GM18520 (cell line): ENCODE results near the gene BCL2L13.
A peak's percentile ranks its signal among the peaks of the same experiment; 100 is the strongest.
"Not testable (repeated sequence)": the region's sequence is repeated elsewhere in the genome, so short reads cannot be mapped to it uniquely, and the experiment has no call there.

Source experiments
- ATAC-seq: cut with Tn5 transposase; IDR thresholded peaks from one replicate; pipeline ENCODE4 v1.9.1; 2021; ENCODE audit not compliant: unreplicated experiment

Gene BCL2L13

DNA sequence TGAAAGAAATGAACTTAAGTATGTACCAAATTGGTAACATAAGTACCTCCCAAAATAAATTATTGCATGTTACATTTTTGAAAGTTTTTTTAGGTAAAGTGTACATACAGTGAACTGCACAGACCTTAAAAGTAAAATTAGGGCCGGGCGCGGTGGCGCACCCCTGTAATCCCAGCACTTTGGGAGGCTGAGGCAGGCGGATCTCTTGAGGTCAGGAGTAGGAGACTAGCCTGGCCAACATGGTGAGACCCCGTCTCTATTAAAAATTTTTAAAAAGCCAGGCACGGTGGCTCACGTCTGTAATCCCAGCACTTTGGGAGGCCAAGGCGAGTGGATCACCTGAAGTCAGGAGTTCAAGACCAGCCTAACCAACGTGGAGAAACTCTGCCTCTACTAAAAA, 1.7 kb upstream of the BCL2L13 start:
- ATAC-seq, result not testable (repeated sequence)

- ATAC-seq, result no peak
Measured at GRCh38 chr22:17637490-17638181, 921 bp upstream of the BCL2L13 start.

GRCh38 chr22:17638182-17638431, 450 bp upstream of the BCL2L13 start:
- ATAC-seq, result peak; percentile 11

GRCh38 chr22:17639247-17639741, 737 bp downstream of the BCL2L13 start:
- no peak for ATAC-seq

DNA sequence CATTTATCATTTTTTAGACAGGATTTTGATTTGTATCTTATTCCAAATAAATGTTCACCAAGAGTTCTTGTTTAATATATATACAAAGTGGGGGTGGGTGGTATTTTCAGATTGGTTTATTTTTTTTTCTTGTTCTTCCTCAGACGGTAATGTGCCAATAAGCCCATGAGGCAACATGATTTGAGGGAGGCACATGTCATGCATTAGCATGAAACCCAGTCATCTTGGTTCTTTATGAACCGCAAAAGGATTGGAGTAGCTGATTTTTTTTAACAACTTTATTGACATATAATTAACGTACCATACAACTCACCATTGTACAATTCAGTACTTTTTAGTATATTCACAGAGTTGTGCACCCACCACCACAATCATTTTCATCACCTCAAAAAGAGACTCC, 2.7 kb downstream of the BCL2L13 start:
- no peak for ATAC-seq

GRCh38 chr22:17642357-17642756, 3.8 kb downstream of the BCL2L13 start:
- ATAC-seq, result not testable (repeated sequence)

DNA sequence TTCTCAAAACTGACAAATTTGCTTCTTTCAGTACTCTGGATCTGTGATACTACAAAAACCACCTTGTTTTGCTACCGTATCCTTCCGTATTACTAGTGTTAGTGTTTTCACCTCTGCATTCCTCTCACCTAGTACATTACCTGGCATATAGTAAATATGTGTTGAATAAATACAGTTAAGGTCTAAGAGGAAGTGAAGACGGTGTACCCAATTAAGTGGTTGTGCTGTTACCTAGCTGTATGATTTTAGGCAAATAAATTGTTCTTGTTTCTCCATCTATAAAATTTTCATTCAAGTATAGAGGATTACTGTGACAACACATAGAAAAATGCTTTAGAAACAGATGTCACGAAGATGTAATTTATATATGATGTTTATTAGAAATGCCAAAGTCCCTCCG, 8.9 kb downstream of the BCL2L13 start:
- no peak for ATAC-seq

DNA sequence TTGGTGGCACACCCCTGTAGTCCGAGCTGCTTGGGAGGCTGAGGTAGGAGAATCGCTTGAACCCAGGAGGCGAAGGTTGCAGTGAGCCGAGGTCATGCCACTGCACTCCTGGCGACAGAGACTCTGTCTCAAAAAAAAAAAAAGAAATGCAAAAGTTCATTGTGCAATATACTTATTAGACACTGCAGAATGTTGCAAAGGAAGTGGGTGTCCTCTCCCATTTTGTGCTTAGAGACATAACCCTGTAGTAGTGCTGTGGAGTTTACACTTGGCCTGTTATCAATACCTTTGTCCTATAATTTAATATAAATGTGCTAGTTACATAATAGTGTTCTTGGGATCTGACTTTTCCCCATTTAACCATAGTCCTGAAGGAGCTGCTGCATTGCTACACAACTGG, 9.4 kb downstream of the BCL2L13 start:
- no peak for ATAC-seq

DNA sequence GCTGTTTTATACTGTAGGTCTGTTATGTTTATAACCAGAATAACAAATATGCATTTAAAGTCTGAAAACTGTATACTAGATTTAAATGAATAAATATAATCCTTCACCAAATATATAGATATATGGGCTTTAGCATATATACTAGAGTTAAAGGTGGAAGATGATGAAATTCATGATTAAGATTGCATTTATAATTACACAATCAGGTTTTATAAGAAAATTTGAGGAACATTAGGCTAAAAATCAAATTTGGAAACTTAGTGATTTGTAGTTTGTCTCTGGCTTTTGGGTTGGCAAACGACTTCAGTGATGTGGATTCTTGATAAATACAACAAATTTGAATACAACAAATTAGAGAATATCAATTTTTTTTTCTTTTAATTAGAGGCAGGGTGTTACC, 10.0 kb downstream of the BCL2L13 start:
- no peak for ATAC-seq

DNA sequence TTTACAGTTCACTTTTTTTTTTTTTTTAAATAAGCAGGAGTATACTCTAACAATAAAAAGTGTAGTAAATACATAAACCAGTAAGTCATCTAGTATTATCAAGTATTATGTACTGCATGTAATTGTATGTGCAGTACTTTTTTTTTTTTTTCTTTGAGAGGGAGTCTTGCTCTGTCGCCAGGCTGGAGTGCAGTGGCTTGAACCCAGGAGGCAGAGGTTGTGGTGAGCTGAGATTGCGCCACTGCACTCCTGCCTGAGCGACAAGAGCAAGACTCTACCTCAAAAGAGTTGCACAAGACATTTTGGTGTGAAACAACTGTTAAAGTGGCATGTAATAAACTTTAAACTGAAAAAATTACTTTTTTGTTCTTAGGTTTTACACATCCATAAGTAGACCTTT, 16.7 kb downstream of the BCL2L13 start:
- no peak for ATAC-seq

GRCh38 chr22:17656870-17657395, 18.4 kb downstream of the BCL2L13 start:
- no peak for ATAC-seq

GRCh38 chr22:17664414-17665055, 26.0 kb downstream of the BCL2L13 start:
- no peak for ATAC-seq

DNA sequence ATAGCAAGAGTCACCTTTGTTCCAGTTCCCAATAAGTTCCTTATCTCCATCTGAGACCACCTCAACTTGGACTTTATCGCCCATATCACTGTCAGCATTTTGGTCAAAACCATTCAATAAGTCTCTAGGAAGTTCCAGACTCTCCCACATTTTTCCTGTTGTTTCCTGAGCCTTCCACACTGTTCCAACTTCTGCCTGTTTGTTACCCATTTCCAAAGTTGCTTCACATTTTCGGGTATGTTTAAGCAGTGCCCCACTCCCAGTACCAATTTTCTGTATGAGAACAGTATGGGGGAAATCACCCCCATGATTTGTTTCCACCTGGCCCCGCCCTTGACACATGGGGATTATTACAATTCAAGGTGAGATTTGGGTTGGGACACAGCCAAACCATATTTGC, 26.7 kb downstream of the BCL2L13 start:
- ATAC-seq, result no peak

GRCh38 chr22:17665854-17666253, 27.3 kb downstream of the BCL2L13 start:
- ATAC-seq, result no peak

DNA sequence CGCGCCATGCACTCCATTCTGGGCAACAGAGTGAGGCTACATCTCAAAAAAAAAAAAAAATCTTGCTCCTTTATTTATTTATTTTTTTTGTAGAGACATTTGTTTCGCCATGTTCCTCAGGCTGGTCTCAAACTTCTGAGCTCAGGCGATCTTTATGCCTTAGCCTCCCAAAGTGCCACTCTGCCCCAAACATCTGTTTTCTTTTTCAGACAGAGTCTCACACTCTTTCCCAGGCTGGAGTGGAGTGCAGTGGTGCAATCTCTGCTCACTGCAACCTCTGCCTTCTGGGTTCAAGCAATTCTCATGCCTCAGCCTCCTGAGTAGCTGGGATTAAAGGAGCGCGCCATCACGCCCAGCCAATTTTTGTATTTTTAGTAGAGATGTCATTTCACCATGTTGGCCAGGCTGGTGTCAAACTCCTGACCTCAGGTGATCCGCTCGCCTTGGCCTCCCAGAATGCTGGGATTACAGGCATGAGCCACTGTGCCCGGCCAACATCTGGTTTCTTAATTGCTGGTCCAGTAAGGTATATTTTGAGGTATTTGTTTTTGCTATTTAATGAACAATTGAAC, 33.0 kb downstream of the BCL2L13 start:
- ATAC-seq, result not testable (repeated sequence)

- no peak for ATAC-seq
Measured at GRCh38 chr22:17672417-17672991, 33.9 kb downstream of the BCL2L13 start.

DNA sequence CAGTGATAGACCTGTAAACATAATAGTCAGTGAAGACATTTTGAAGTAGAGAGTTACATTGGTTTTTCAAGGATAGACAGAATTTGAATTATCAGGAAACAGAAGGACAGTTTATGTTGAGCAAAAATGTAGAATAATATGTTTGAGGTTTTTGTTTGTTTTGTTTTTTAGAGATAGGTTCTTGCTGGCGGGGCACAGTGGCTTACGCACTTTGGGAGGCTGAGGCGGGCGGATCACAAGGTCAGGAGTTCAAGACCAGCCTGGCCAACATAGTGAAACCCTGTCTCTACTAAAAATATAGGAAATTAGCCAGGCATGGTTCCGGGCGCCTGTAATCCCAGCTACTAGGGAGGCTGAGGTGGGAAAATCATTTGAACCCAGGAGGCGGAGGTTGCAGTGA, 35.6 kb downstream of the BCL2L13 start:
- ATAC-seq, result no peak

- no peak for ATAC-seq
Measured at GRCh38 chr22:17675584-17675983, 37.0 kb downstream of the BCL2L13 start.

- no peak for ATAC-seq
Measured at GRCh38 chr22:17678817-17679385, 40.3 kb downstream of the BCL2L13 start.

DNA sequence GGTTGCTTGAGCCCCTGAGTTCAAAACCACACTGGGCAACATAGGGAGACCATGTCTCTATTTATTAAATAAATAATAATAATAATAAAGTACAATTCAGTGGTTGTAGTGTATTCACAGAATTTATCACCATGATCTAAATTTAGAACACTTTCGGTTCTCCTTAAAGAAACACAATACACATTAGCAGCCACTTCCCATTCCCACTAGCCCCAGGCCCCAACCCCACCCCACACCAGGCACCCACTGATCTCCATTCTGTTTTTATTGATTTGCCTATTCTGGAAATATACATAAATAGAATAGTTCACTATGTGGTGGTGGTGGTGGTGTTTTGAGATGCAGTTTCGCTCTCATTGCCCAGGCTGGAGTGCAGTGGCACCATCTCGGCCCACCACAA, 45.7 kb downstream of the BCL2L13 start:
- ATAC-seq, result no peak

DNA sequence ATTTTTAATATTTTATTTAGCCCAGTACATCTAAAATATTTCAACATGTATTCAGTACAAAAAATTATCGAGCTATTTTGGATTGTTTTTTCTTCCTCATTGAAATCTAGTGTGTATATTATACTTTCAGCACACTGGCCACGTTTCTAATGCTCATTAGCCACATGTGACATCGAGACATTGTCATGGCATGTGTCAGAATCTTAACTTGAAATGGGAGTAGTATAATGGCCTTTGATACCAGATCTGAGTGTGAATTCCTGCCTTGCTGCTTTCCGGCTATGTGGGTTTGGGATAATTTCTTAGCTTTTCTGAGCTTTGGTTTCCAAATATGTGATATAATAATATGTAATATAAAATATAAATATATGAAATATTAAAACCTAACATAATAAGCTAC, 54.3 kb downstream of the BCL2L13 start:
- no peak for ATAC-seq

GRCh38 chr22:17694193-17694592, 55.6 kb downstream of the BCL2L13 start:
- no peak for ATAC-seq
